Measurements from ENCODE around the gene OR6N2.

The OR6N2 gene, protein sequence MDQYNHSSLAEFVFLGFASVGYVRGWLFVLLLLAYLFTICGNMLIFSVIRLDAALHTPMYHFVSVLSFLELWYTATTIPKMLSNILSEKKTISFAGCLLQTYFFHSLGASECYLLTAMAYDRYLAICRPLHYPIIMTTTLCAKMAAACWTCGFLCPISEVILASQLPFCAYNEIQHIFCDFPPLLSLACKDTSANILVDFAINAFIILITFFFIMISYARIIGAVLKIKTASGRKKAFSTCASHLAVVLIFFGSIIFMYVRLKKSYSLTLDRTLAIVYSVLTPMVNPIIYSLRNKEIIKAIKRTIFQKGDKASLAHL

DNA sequence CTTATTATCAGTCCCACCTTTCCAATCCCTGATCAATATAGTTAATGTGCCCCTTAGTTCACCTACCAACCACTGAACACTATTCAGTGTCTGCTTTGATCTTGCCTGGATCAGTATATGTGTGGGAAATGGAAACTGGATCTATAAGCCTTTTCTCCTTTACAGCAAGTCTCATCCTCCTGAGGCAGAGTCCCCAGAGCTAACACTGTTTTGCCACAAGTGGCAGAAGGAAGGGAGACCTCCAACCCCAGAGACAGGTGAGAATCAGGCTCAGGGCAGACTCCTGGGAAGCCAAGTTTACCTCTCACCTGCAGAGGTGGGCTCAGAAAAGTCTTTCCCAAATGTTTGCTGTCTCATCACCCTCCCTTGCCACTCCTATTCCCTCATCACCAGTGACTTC, at the start of gene OR6N2:
TSS of gene OR6N2 (minus strand) at position 101 of the 400 bp plus-strand sequence. CDS start 3,569 bp downstream, outside the sequence.
- Histone ChIP-seq H3F3A (ENCODE audit: insufficient read depth, low read length) (no peaks in the 10 kb centered on the region), H3K4me2 (ENCODE audit: low read length) (no peak within 1 kb of the TSS), H3K27ac (ENCODE audit: low read depth, low read length, poor library complexity, severe bottlenecking) (no peak within 1 kb of the TSS), H3K4me3 (ENCODE audit: low read depth, low read length, poor library complexity, severe bottlenecking) (no peak within 1 kb of the TSS), H4K20me1 (ENCODE audit: insufficient read depth, low read length) (no peaks in the 10 kb centered on the region), H3K9me3 (ENCODE audit: low read length) (no peaks in the 10 kb centered on the region), H3K9ac (ENCODE audit: low read length) (no peak within 1 kb of the TSS), H3K9me2 (ENCODE audit: low read depth, low read length) (no peaks in the 10 kb centered on the region), H3K4me1 (ENCODE audit: insufficient read depth, low read length, severe bottlenecking) (no peaks in the 10 kb centered on the region), H3K36me3 (ENCODE audit: insufficient read depth, low read length) (no peaks in the 10 kb centered on the region), H3K79me2 (ENCODE audit: insufficient read depth, low read length) (no peaks in the 10 kb centered on the region), H3K27me3 (ENCODE audit: insufficient read depth, low read length) (no peaks in the 10 kb centered on the region), H2AFZ (ENCODE audit: low read length) (no peak within 1 kb of the TSS)
- no peak for TF ChIP-seq EZH2 (IDR thresholded peaks at IDR 0.05; ENCODE audit: borderline replicate concordance, low read length)
- TF ChIP-seq, protein P1, sequence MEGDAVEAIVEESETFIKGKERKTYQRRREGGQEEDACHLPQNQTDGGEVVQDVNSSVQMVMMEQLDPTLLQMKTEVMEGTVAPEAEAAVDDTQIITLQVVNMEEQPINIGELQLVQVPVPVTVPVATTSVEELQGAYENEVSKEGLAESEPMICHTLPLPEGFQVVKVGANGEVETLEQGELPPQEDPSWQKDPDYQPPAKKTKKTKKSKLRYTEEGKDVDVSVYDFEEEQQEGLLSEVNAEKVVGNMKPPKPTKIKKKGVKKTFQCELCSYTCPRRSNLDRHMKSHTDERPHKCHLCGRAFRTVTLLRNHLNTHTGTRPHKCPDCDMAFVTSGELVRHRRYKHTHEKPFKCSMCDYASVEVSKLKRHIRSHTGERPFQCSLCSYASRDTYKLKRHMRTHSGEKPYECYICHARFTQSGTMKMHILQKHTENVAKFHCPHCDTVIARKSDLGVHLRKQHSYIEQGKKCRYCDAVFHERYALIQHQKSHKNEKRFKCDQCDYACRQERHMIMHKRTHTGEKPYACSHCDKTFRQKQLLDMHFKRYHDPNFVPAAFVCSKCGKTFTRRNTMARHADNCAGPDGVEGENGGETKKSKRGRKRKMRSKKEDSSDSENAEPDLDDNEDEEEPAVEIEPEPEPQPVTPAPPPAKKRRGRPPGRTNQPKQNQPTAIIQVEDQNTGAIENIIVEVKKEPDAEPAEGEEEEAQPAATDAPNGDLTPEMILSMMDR (IDR thresholded peaks at IDR 0.05; ENCODE audit: low read length), result no peak

DNA sequence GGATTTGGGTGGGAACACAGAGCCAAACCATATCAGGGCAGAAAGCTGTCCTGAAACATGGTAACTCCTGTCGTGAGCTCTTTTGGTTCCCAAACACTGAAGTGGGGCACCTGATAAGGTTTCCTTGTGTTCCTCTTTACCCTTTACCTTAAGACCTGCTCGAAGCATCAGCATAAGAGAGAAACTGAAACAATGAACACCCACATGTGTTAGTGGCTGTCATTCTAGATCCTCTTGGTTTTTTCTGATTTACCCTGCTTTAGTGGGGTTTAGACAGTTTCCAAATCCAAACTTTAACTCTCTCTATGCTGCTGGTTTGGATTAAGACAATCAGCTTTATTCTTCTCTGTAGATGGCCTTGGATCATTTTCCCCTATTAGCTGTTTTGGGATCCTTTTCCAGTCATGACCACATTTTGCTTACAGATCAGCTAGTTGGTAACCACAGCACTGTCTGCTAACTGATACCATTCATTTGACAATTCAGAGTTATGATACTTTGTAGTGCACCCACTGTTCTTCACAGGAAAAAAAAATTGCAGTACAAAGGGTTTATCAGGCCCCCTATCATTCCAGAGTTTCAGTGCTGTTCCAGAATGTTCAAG, 49.2 kb upstream of the OR6N2 start:
- Histone ChIP-seq H3K27me3 (ENCODE audit: insufficient read depth, low read length) (no peaks in the 10 kb centered on the region), H3K27ac (ENCODE audit: low read depth, low read length, poor library complexity, severe bottlenecking) (no peak overlapping the region), H3K9me2 (ENCODE audit: low read depth, low read length) (no peaks in the 10 kb centered on the region), H3K4me3 (ENCODE audit: low read depth, low read length, poor library complexity, severe bottlenecking) (no peak overlapping the region), H3K4me2 (ENCODE audit: low read length) (no peak overlapping the region), H3K36me3 (ENCODE audit: insufficient read depth, low read length) (no peaks in the 10 kb centered on the region), H3K9me3 (ENCODE audit: low read length) (no peaks in the 10 kb centered on the region), H3K9ac (ENCODE audit: low read length) (no peak overlapping the region), H3K79me2 (ENCODE audit: insufficient read depth, low read length) (no peaks in the 10 kb centered on the region), H4K20me1 (ENCODE audit: insufficient read depth, low read length) (no peaks in the 10 kb centered on the region), H2AFZ (ENCODE audit: low read length) (no peak overlapping the region), H3F3A (ENCODE audit: insufficient read depth, low read length) (no peaks in the 10 kb centered on the region), H3K4me1 (ENCODE audit: insufficient read depth, low read length, severe bottlenecking) (no peaks in the 10 kb centered on the region)
- TF ChIP-seq, protein P1 (IDR thresholded peaks at IDR 0.05; ENCODE audit: low read length), result no peak
- TF ChIP-seq EZH2 (IDR thresholded peaks at IDR 0.05; ENCODE audit: borderline replicate concordance, low read length), result no peak

DNA sequence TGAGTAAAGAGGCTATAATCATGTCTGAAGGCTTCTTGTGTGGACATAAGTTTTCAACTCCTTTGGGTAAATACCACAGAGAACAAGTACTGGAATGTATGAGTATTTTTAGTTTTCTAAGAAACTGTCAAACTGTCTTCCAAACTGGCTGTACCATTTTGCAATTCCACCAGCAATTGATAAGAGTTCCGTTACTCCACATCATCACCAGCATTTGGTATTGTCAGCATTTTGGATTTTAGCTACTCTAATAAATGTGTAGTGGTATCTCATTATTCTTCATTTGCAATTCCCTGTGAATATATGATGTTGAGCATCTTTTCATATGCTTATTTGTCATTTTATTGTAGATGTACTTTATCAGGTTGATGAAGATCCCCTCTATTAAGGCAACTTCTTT, 40.7 kb upstream of the OR6N2 start:
- no peaks in the 10 kb centered on the region for H3K27me3 ChIP-seq (ENCODE audit: insufficient read depth, low read length)
- no peaks in the 10 kb centered on the region for H3F3A ChIP-seq (ENCODE audit: insufficient read depth, low read length)
- no peaks in the 10 kb centered on the region for H4K20me1 ChIP-seq (ENCODE audit: insufficient read depth, low read length)
- no peak overlapping the region for H2AFZ ChIP-seq (ENCODE audit: low read length)
- H3K36me3 ChIP-seq (ENCODE audit: insufficient read depth, low read length), result no peaks in the 10 kb centered on the region
- H3K9me3 ChIP-seq (ENCODE audit: low read length), result no peaks in the 10 kb centered on the region
- no peak overlapping the region for H3K27ac ChIP-seq (ENCODE audit: low read depth, low read length, poor library complexity, severe bottlenecking)
- H3K4me1 ChIP-seq (ENCODE audit: insufficient read depth, low read length, severe bottlenecking), result no peaks in the 10 kb centered on the region
- TF ChIP-seq, protein P1 (IDR thresholded peaks at IDR 0.05; ENCODE audit: low read length), result no peak
- TF ChIP-seq EZH2 (IDR thresholded peaks at IDR 0.05; ENCODE audit: borderline replicate concordance, low read length), result no peak
- no peaks in the 10 kb centered on the region for H3K9me2 ChIP-seq (ENCODE audit: low read depth, low read length)
- no peak overlapping the region for H3K9ac ChIP-seq (ENCODE audit: low read length)
- H3K79me2 ChIP-seq (ENCODE audit: insufficient read depth, low read length), result no peaks in the 10 kb centered on the region
- H3K4me3 ChIP-seq (ENCODE audit: low read depth, low read length, poor library complexity, severe bottlenecking), result no peak overlapping the region
- no peak overlapping the region for H3K4me2 ChIP-seq (ENCODE audit: low read length)

Measured in OCI-LY1 (cell line).